Peyer's patch (tissue), 4 donors: Measurements from ENCODE around the gene PPP2R2D. TPM values are rescaled to one million over a fixed set of nuclear protein-coding genes. Genes with fewer than 3 reads are reported as not detected.

Experiments
- DNase-seq, 3 donors: peaks; one replicate each; pipeline ENCODE4 v3.0.0-alpha.2; 2017 to 2019
- H3K27ac ChIP-seq, 4 donors: fragments of 200-600 bp; sonication (generic); one replicate each; pipeline ENCODE4 v1.5.1; 2016 to 2019
- H3K27me3 ChIP-seq, 2 donors: fragments of 200-600 bp; sonication (generic); one replicate each; pipeline ENCODE4 v1.5.1; 2019
- H3K36me3 ChIP-seq, 3 donors: fragments of 200-600 bp; sonication (generic); one replicate each; pipeline ENCODE4 v1.5.1; 2016 to 2019
- H3K4me1 ChIP-seq, 4 donors: fragments of 200-600 bp; sonication (generic); one replicate each; pipeline ENCODE4 v1.5.1; 2016 to 2019
- H3K4me3 ChIP-seq, 4 donors: fragments of 200-600 bp; sonication (generic); 1 replicate in 3 of 4; 2 replicates in 1 of 4; pipeline ENCODE4 v1.5.1; 2016 to 2019; ENCODE audit warnings: mild to moderate bottlenecking in 1 of 4
- H3K9me3 ChIP-seq, 4 donors: fragments of 200-600 bp; sonication (generic); one replicate each; pipeline ENCODE4 v1.5.1; 2016 to 2019; ENCODE audit warnings: mild to moderate bottlenecking in 1 of 4
- CTCF ChIP-seq, 6 experiments: fragments of 450-650 bp in 4 of 6; fragments of 200-600 bp in 2 of 6; sonication (generic) in 1 of 6; IDR thresholded peaks; one replicate each; pipeline ENCODE4 v1.5.1; 2017 to 2019; ENCODE audit warnings: antibody characterized with exemption in 6 of 6, mild to moderate bottlenecking in 3 of 6, moderate library complexity in 1 of 6
- POLR2A ChIP-seq, 2 donors: fragments of 450-650 bp; IDR thresholded peaks; one replicate each; pipeline ENCODE4 v1.5.1; 2017; ENCODE audit warnings: antibody characterized with exemption in 2 of 2, mild to moderate bottlenecking in 2 of 2, moderate library complexity in 2 of 2
- total RNA-seq, 4 donors: library from RNA; depleted of rRNA; stranded (reverse); fragments of >200 nt; gene quantifications; one replicate each; pipeline ENCODE4 v1.1.0, GENCODE V29; 2016

Gene PPP2R2D
- total RNA-seq, 4 donors from 2014 or later = 34.3 to 87.5 (median 48.5) TPM

- H3K9me3 ChIP-seq = no peaks in the 10 kb centered on the region
- no peak overlapping the region for H3K4me3 ChIP-seq
- DNase-seq = no peak
- no peaks in the 10 kb centered on the region for H3K27me3 ChIP-seq
- TF ChIP-seq POLR2A (IDR thresholded peaks at IDR 0.05) (no peak), CTCF (IDR thresholded peaks at IDR 0.05) (no peak)
- H3K4me1 ChIP-seq = peaks cover 0 to 6% (median 0%) of the 10 kb centered on the region in 4 donors
- H3K36me3 ChIP-seq = peaks cover 0 to 56% (median 0%) of the 10 kb centered on the region in 3 donors
- H3K27ac ChIP-seq = no peak overlapping the region
Measured at GRCh38 chr10:131937836-131938235, 37.0 kb downstream of the PPP2R2D start.

- peaks cover 0 to 64% (median 0%) of the 10 kb centered on the region in 3 donors for H3K36me3 ChIP-seq
Measured at GRCh38 chr10:131938681-131939080, 37.9 kb downstream of the PPP2R2D start.

GRCh38 chr10:131942455-131942854 lies 41.6 kb downstream of the PPP2R2D start:
- TF ChIP-seq CTCF (IDR thresholded peaks at IDR 0.05) = no peak
- no peak for TF ChIP-seq POLR2A (IDR thresholded peaks at IDR 0.05)
- Histone ChIP-seq H3K27me3 (no peaks in the 10 kb centered on the region), H3K9me3 (no peaks in the 10 kb centered on the region), H3K27ac (no peak overlapping the region), H3K4me3 (no peak overlapping the region), H3K36me3 (peaks cover 0 to 80% (median 0%) of the 10 kb centered on the region in 3 donors), H3K4me1 (no peaks in the 10 kb centered on the region)
- DNase-seq = no peak

More at GRCh38 chr10:131938681-131939080, 37.9 kb downstream of the PPP2R2D start:
- TF ChIP-seq POLR2A (IDR thresholded peaks at IDR 0.05) (no peak), CTCF (IDR thresholded peaks at IDR 0.05) (no peak)
- no peaks in the 10 kb centered on the region for H3K9me3 ChIP-seq
- peak in 1 of 3 donors; percentile 5 for DNase-seq
- no peaks in the 10 kb centered on the region for H3K27me3 ChIP-seq
- H3K4me1 ChIP-seq = no peaks in the 10 kb centered on the region
- H3K27ac ChIP-seq = no peak overlapping the region
- no peak overlapping the region for H3K4me3 ChIP-seq

- peaks cover 0 to 81% (median 0%) of the 10 kb centered on the region in 3 donors for H3K36me3 ChIP-seq
- peak in 2 of 3 donors; percentile 48 for DNase-seq
- no peak for TF ChIP-seq POLR2A (IDR thresholded peaks at IDR 0.05)
- peak in 3 of 6 experiments; percentile 21 to 32 (median 27) for TF ChIP-seq CTCF (IDR thresholded peaks at IDR 0.05)
Measured at GRCh38 chr10:131943021-131943814, 42.4 kb downstream of the PPP2R2D start.

GRCh38 chr10:131944412-131944811 lies 43.6 kb downstream of the PPP2R2D start:
- Histone ChIP-seq H3K4me1 (no peaks in the 10 kb centered on the region), H3K4me3 (no peak overlapping the region), H3K36me3 (peaks cover 0 to 87% (median 0%) of the 10 kb centered on the region in 3 donors), H3K9me3 (no peaks in the 10 kb centered on the region), H3K27ac (no peak overlapping the region), H3K27me3 (no peaks in the 10 kb centered on the region)
- no peak for DNase-seq
- TF ChIP-seq POLR2A (IDR thresholded peaks at IDR 0.05) = no peak
- TF ChIP-seq CTCF (IDR thresholded peaks at IDR 0.05) = no peak

More at GRCh38 chr10:131943021-131943814, 42.4 kb downstream of the PPP2R2D start:
- Histone ChIP-seq H3K9me3 (no peaks in the 10 kb centered on the region), H3K27ac (no peak overlapping the region), H3K4me1 (no peaks in the 10 kb centered on the region), H3K4me3 (no peak overlapping the region), H3K27me3 (no peaks in the 10 kb centered on the region)
